NK-92 treated with Interleukin-12 subunit alpha and Interleukin-12 subunit beta, amount 100 ng/mL, for 24 hours (cell line): Measurements from ENCODE around the gene ARFIP1.
"Not testable (repeated sequence)": the region's sequence is repeated elsewhere in the genome, so short reads cannot be mapped to it uniquely, and the experiment has no call there.

ENCODE experiments used
- DNase-seq: peaks from one replicate; lab custom pipeline; 2025; lab: John Stamatoyannopoulos, UW

ARFIP1 gene

GRCh38 chr4:152785639-152786615 is 6.2 kb downstream of the ARFIP1 start:
- DNase-seq: no peak

GRCh38 chr4:152786627-152787026 is 6.9 kb downstream of the ARFIP1 start:
- DNase-seq: no peak

GRCh38 chr4:152795891-152796290 is 16.1 kb downstream of the ARFIP1 start:
- DNase-seq: no peak

GRCh38 chr4:152803541-152803940 is 23.8 kb downstream of the ARFIP1 start:
- no peak for DNase-seq

GRCh38 chr4:152805071-152805650 is 25.4 kb downstream of the ARFIP1 start:
- DNase-seq: no peak

- DNase-seq: no peak
Observed at GRCh38 chr4:152805818-152806217, 26.1 kb downstream of the ARFIP1 start.

GRCh38 chr4:152806501-152807125 is 26.9 kb downstream of the ARFIP1 start:
- no peak for DNase-seq

GRCh38 chr4:152807294-152807829 is 27.6 kb downstream of the ARFIP1 start:
- no peak for DNase-seq

- no peak for DNase-seq
Observed at GRCh38 chr4:152808670-152809069, 28.9 kb downstream of the ARFIP1 start.

GRCh38 chr4:152810715-152811287 is 31.0 kb downstream of the ARFIP1 start:
- DNase-seq: no peak

- DNase-seq: no peak
Observed at GRCh38 chr4:152815078-152815477, 35.3 kb downstream of the ARFIP1 start.

- DNase-seq: no peak
Observed at GRCh38 chr4:152817331-152817730, 37.6 kb downstream of the ARFIP1 start.

- DNase-seq: no peak
Observed at GRCh38 chr4:152819026-152819645, 39.4 kb downstream of the ARFIP1 start.

GRCh38 chr4:152820073-152820472 is 40.3 kb downstream of the ARFIP1 start:
- no peak for DNase-seq

- DNase-seq: no peak
Observed at GRCh38 chr4:152822323-152822722, 42.6 kb downstream of the ARFIP1 start.

GRCh38 chr4:152824561-152824960 is 44.8 kb downstream of the ARFIP1 start:
- no peak for DNase-seq

GRCh38 chr4:152825336-152825735 is 45.6 kb downstream of the ARFIP1 start:
- DNase-seq: no peak

GRCh38 chr4:152828122-152828521 is 48.4 kb downstream of the ARFIP1 start:
- DNase-seq: no peak

- no peak for DNase-seq
Observed at GRCh38 chr4:152831416-152831815, 51.7 kb downstream of the ARFIP1 start.

GRCh38 chr4:152836936-152837335 is 57.2 kb downstream of the ARFIP1 start:
- DNase-seq: no peak

GRCh38 chr4:152839729-152840128 is 60.0 kb downstream of the ARFIP1 start:
- not testable (repeated sequence) for DNase-seq
